ENCODE measurements around the gene ZRANB1.
A peak's percentile ranks its signal among the peaks of the same experiment; 100 is the strongest.

Gene ZRANB1

GRCh38 chr10:124916098-124916584 is 25.8 kb upstream of the ZRANB1 start:
- no peak for TF ChIP-seq ZNF274 (IDR thresholded peaks at IDR 0.05; ENCODE audit: low read depth, low read length)
- peak overlapping the region; percentile 81 for H3K4me3 ChIP-seq (ENCODE audit: low read length)

GRCh38 chr10:124916585-124917427 is 25.1 kb upstream of the ZRANB1 start:
- no peak for TF ChIP-seq ZNF274 (IDR thresholded peaks at IDR 0.05; ENCODE audit: low read depth, low read length)
- peak overlapping the region; percentile 81 for H3K4me3 ChIP-seq (ENCODE audit: low read length)

- TF ChIP-seq ZNF274 (IDR thresholded peaks at IDR 0.05; ENCODE audit: low read depth, low read length), result no peak
- H3K4me3 ChIP-seq (ENCODE audit: low read length), result peak overlapping the region; percentile 81
These were observed 24.3 kb upstream of the ZRANB1 start for GRCh38 chr10:124917428-124918190.

GRCh38 chr10:124918191-124918830 is 23.6 kb upstream of the ZRANB1 start:
- peak overlapping the region; percentile 81 for H3K4me3 ChIP-seq (ENCODE audit: low read length)
- no peak for TF ChIP-seq ZNF274 (IDR thresholded peaks at IDR 0.05; ENCODE audit: low read depth, low read length)

GRCh38 chr10:124918906-124919305 is 23.0 kb upstream of the ZRANB1 start:
- H3K4me3 ChIP-seq (ENCODE audit: low read length), result no peak overlapping the region; the same call in 1 of the 2 replicates

GRCh38 chr10:124921261-124921660 is 20.7 kb upstream of the ZRANB1 start:
- no peak overlapping the region for H3K4me3 ChIP-seq (ENCODE audit: low read length)
- TF ChIP-seq ZNF274 (IDR thresholded peaks at IDR 0.05; ENCODE audit: low read depth, low read length), result no peak

More at GRCh38 chr10:124918906-124919305, 23.0 kb upstream of the ZRANB1 start:
- TF ChIP-seq ZNF274 (IDR thresholded peaks at IDR 0.05; ENCODE audit: low read depth, low read length), result no peak

GRCh38 chr10:124923684-124924083 is 18.2 kb upstream of the ZRANB1 start:
- TF ChIP-seq ZNF274 (IDR thresholded peaks at IDR 0.05; ENCODE audit: low read depth, low read length), result no peak
- H3K4me3 ChIP-seq (ENCODE audit: low read length), result no peak overlapping the region

- no peak for TF ChIP-seq ZNF274 (IDR thresholded peaks at IDR 0.05; ENCODE audit: low read depth, low read length)
- no peak overlapping the region for H3K4me3 ChIP-seq (ENCODE audit: low read length)
These were observed 15.4 kb upstream of the ZRANB1 start for GRCh38 chr10:124926548-124926947.

- TF ChIP-seq ZNF274 (IDR thresholded peaks at IDR 0.05; ENCODE audit: low read depth, low read length), result no peak
- H3K4me3 ChIP-seq (ENCODE audit: low read length), result no peak overlapping the region
These were observed 13.8 kb upstream of the ZRANB1 start for GRCh38 chr10:124928087-124928486.

GRCh38 chr10:124928545-124928944 is 13.4 kb upstream of the ZRANB1 start:
- no peak overlapping the region for H3K4me3 ChIP-seq (ENCODE audit: low read length)
- no peak for TF ChIP-seq ZNF274 (IDR thresholded peaks at IDR 0.05; ENCODE audit: low read depth, low read length)

- no peak for TF ChIP-seq ZNF274 (IDR thresholded peaks at IDR 0.05; ENCODE audit: low read depth, low read length)
- H3K4me3 ChIP-seq (ENCODE audit: low read length), result no peak overlapping the region
These were observed 6.0 kb upstream of the ZRANB1 start for GRCh38 chr10:124935946-124936345.

GRCh38 chr10:124936813-124937212 is 5.1 kb upstream of the ZRANB1 start:
- H3K4me3 ChIP-seq (ENCODE audit: low read length), result no peak overlapping the region
- TF ChIP-seq ZNF274 (IDR thresholded peaks at IDR 0.05; ENCODE audit: low read depth, low read length), result no peak

GRCh38 chr10:124939290-124939689 is 2.6 kb upstream of the ZRANB1 start:
- H3K4me3 ChIP-seq (ENCODE audit: low read length), result no peak overlapping the region

More at GRCh38 chr10:124939290-124939689, 2.6 kb upstream of the ZRANB1 start:
- no peak for TF ChIP-seq ZNF274 (IDR thresholded peaks at IDR 0.05; ENCODE audit: low read depth, low read length)

All from GM08714 (cell line).